IPS DF 4.7 (cell line): Measurements from ENCODE around the gene ELF5.

Experiments used
- DNase-seq: peaks from one replicate; pipeline ENCODE4 v3.0.0-alpha.2; 2013; ENCODE audit warnings: low spot score; ENCODE audit errors: extremely low read depth

The ELF5 gene

GRCh38 chr11:34454308-34455032 lies 59.1 kb downstream of the ELF5 start:
- DNase-seq = no peak

GRCh38 chr11:34451053-34451452 lies 62.5 kb downstream of the ELF5 start:
- DNase-seq = no peak

GRCh38 chr11:34449013-34449412 lies 64.6 kb downstream of the ELF5 start:
- DNase-seq = no peak

- DNase-seq = no peak
Measured at GRCh38 chr11:34448223-34448994, 65.2 kb downstream of the ELF5 start.

GRCh38 chr11:34447044-34447443 lies 66.5 kb downstream of the ELF5 start:
- no peak for DNase-seq

- DNase-seq = no peak
Measured at GRCh38 chr11:34446386-34446785, 67.2 kb downstream of the ELF5 start.

- no peak for DNase-seq
Measured at GRCh38 chr11:34445956-34446355, 67.6 kb downstream of the ELF5 start.

GRCh38 chr11:34444428-34444827 lies 69.2 kb downstream of the ELF5 start:
- no peak for DNase-seq

GRCh38 chr11:34443136-34443535 lies 70.5 kb downstream of the ELF5 start:
- no peak for DNase-seq

- DNase-seq = no peak
Measured at GRCh38 chr11:34441814-34442213, 71.8 kb downstream of the ELF5 start.

- DNase-seq = no peak
Measured at GRCh38 chr11:34439610-34440198, 73.9 kb downstream of the ELF5 start.

- DNase-seq = peak; percentile 30
Measured at GRCh38 chr11:34438529-34439507, 74.8 kb downstream of the ELF5 start, which contains the start of gene CAT. TSS of gene CAT (plus strand) at chr11:34438934. CDS start at chr11:34439014, 80 bp downstream.

- DNase-seq = no peak
Measured at GRCh38 chr11:34437224-34438125, 76.1 kb downstream of the ELF5 start.

- DNase-seq = no peak
Measured at GRCh38 chr11:34433899-34434298, 79.7 kb downstream of the ELF5 start.

GRCh38 chr11:34432822-34433221 lies 80.8 kb downstream of the ELF5 start:
- DNase-seq = no peak

GRCh38 chr11:34431979-34432378 lies 81.6 kb downstream of the ELF5 start:
- no peak for DNase-seq
